Liver (tissue), 9 donors: Measurements from ENCODE around the gene KCNQ1. TPM values are rescaled to one million over a fixed set of nuclear protein-coding genes. Genes with fewer than 3 reads are reported as not detected.

ENCODE experiments used
- DNase-seq: peaks from one replicate; pipeline ENCODE4 v3.0.0-alpha.2; 2017; ENCODE audit warnings: low spot score
- H3K27ac ChIP-seq, 2 donors: one replicate each; pipeline ENCODE4 v1.7.0; 2013; ENCODE audit warnings: inconsistent platforms in 2 of 2, low read length in 2 of 2, control low read depth in 1 of 2, low read depth in 1 of 2, mild to moderate bottlenecking in 1 of 2
- H3K27me3 ChIP-seq, 4 donors: one replicate each; pipeline versions ENCODE4 v1.6.1 to v1.7.0; 2013; ENCODE audit warnings: low read length in 3 of 4, inconsistent platforms in 1 of 4, mild to moderate bottlenecking in 1 of 4, moderate library complexity in 1 of 4; ENCODE audit not compliant: control insufficient read depth in 4 of 4, insufficient read depth in 4 of 4
- H3K36me3 ChIP-seq, 4 donors: one replicate each; pipeline versions ENCODE4 v1.6.1 to v1.7.0; 2013; ENCODE audit warnings: low read length in 3 of 4, mild to moderate bottlenecking in 3 of 4, low read depth in 1 of 4, moderate library complexity in 1 of 4; ENCODE audit not compliant: control insufficient read depth in 4 of 4, insufficient read depth in 3 of 4
- H3K4me1 ChIP-seq, 4 donors: one replicate each; pipeline versions ENCODE4 v1.6.1 to v1.7.0; 2013; ENCODE audit warnings: low read length in 3 of 4, mild to moderate bottlenecking in 3 of 4, moderate library complexity in 1 of 4; ENCODE audit not compliant: control insufficient read depth in 4 of 4, insufficient read depth in 4 of 4
- H3K4me3 ChIP-seq, 3 donors: one replicate each; pipeline versions ENCODE4 v1.6.1 to v1.7.0; 2013; ENCODE audit warnings: low read length in 3 of 3, control low read depth in 1 of 3, low read depth in 1 of 3, mild to moderate bottlenecking in 1 of 3
- H3K9ac ChIP-seq, 2 donors: one replicate each; pipeline ENCODE4 v1.7.0; 2013; ENCODE audit warnings: low read length in 2 of 2, mild to moderate bottlenecking in 2 of 2, moderate library complexity in 2 of 2, control low read depth in 1 of 2, low read depth in 1 of 2
- H3K9me3 ChIP-seq, 4 donors: one replicate each; pipeline versions ENCODE4 v1.6.1 to v1.7.0; 2013; ENCODE audit warnings: low read length in 3 of 4; ENCODE audit not compliant: control insufficient read depth in 4 of 4
- FOXA1 ChIP-seq: IDR thresholded peaks from 2 replicates; pipeline ENCODE4 v1.6.1; 2016; ENCODE audit warnings: antibody characterized with exemption
- FOXA2 ChIP-seq: IDR thresholded peaks from 2 replicates; pipeline ENCODE4 v1.6.1; 2016; ENCODE audit warnings: antibody characterized with exemption
- JUND ChIP-seq, 2 donors: IDR thresholded peaks; 2 replicates each; pipeline ENCODE4 v1.6.1; 2016; ENCODE audit warnings: antibody characterized with exemption in 2 of 2
- RAD21 ChIP-seq, 2 donors: IDR thresholded peaks; 2 replicates each; pipeline ENCODE4 v1.6.1; 2016; ENCODE audit warnings: antibody characterized with exemption in 2 of 2, mild to moderate bottlenecking in 2 of 2
- REST ChIP-seq: IDR thresholded peaks from 2 replicates; pipeline ENCODE4 v1.6.1; 2016; ENCODE audit warnings: antibody characterized with exemption, mild to moderate bottlenecking
- TAF1 ChIP-seq: conservative IDR thresholded peaks from 2 replicates; pipeline ENCODE4 v1.6.1; 2016; ENCODE audit warnings: antibody characterized with exemption, mild to moderate bottlenecking
- YY1 ChIP-seq: IDR thresholded peaks from 2 replicates; pipeline ENCODE4 v1.6.1; 2016; ENCODE audit warnings: antibody characterized with exemption, mild to moderate bottlenecking
- WGBS: extraction: QIAGEN DNeasy Blood & Tissue Kit; methylation state at CpG from one replicate; pipeline ENCODE4 v1.1.7; 2013; 5-methylcytosine and 5-hydroxymethylcytosine counted together
- polyA plus RNA-seq, 2 donors: library from polyadenylated mRNA; stranded (reverse) in 1 of 2; unstranded in 1 of 2; fragments of 200-250 nt in 1 of 2; fragments of >200 nt in 1 of 2; fragmentation: Nextera tagmentation in 1 of 2; extraction: Ambion mirVana in 1 of 2; gene quantifications; one replicate each; pipeline versions ENCODE4 v1.2.1 to v1.2.3, GENCODE V29; 2013 to 2015
- total RNA-seq, 2 donors: library from RNA; depleted of rRNA; stranded (reverse); fragments of >200 nt; gene quantifications; one replicate each; pipeline ENCODE4 v1.2.3, GENCODE V29; 2014
- TF ChIP-seq, protein P1 (sequence below): fragments of 150-350 bp; IDR thresholded peaks from 2 replicates; pipeline ENCODE4 v1.5.1; 2017; ENCODE audit warnings: improper control_type of control experiment, low read depth, low read length; ENCODE audit not compliant: missing input control
- TF ChIP-seq, protein P2 (sequence below): IDR thresholded peaks from 2 replicates; pipeline ENCODE4 v1.6.1; 2016; ENCODE audit warnings: antibody characterized with exemption
- donor health status: healthy.
- donor health status: healthy.
- donor health status: healthy.
- donor health status: healthy.
- donor health status: healthy.

The KCNQ1 gene
- total and polyA plus RNA-seq, 4 donors: 0.31 to 2.2 (median 1.5) TPM

DNA sequence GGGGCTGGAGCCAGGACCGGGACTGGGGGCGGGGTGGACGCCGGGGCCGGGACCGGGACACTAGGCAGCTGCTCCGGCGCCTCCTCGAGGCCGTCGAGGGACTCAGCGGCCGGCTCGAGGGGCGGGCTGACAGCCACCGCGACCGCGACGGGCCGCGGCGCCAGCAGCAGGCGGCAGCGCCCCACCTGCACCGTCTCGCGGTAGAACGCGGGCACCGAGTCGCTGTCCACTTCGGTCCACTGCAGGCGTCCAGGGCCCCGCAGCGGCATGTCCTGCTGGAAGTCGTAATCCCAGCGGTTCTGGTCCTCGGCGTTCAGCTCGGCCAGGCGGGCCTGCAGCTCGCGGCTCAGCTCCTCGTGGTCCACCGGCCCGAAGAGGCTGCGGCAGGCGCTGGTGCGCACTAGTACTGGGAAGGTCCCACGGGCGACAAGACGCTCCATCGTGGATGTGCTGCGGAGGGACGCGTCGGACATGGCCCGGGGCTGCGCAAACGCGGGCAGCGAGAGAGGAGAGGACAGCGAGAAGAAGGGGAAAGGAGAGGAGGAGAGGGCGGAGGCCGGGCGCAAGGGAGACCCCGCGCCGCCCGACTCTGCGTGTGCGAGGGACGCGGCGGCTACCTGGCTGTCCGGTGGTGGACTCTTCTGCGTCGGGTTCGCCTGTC is 440.3 kb downstream of the KCNQ1 start:
- Histone ChIP-seq H3K9ac (peak overlapping the region in 1 of 2 donors; percentile 13), H3K4me1 (peaks cover 0 to 8% (median 6%) of the 10 kb centered on the region in 4 donors), H3K27ac (peak overlapping the region; percentile 57 to 63), H3K36me3 (no peaks in the 10 kb centered on the region), H3K9me3 (no peaks in the 10 kb centered on the region), H3K4me3 (peak overlapping the region; percentile 65 to 75 (median 66)), H3K27me3 (no peaks in the 10 kb centered on the region)
- WGBS: 3% methylated on average over 80 of the region's 80 CpGs
- TF ChIP-seq REST (no peak), TAF1 (no peak), FOXA1 (no peak), JUND (IDR thresholded peaks at IDR 0.05) (no peak), FOXA2 (no peak), RAD21 (IDR thresholded peaks at IDR 0.05) (no peak), YY1 (no peak)
- TF ChIP-seq, protein P1, sequence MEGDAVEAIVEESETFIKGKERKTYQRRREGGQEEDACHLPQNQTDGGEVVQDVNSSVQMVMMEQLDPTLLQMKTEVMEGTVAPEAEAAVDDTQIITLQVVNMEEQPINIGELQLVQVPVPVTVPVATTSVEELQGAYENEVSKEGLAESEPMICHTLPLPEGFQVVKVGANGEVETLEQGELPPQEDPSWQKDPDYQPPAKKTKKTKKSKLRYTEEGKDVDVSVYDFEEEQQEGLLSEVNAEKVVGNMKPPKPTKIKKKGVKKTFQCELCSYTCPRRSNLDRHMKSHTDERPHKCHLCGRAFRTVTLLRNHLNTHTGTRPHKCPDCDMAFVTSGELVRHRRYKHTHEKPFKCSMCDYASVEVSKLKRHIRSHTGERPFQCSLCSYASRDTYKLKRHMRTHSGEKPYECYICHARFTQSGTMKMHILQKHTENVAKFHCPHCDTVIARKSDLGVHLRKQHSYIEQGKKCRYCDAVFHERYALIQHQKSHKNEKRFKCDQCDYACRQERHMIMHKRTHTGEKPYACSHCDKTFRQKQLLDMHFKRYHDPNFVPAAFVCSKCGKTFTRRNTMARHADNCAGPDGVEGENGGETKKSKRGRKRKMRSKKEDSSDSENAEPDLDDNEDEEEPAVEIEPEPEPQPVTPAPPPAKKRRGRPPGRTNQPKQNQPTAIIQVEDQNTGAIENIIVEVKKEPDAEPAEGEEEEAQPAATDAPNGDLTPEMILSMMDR: no peak
- TF ChIP-seq, protein P2, sequence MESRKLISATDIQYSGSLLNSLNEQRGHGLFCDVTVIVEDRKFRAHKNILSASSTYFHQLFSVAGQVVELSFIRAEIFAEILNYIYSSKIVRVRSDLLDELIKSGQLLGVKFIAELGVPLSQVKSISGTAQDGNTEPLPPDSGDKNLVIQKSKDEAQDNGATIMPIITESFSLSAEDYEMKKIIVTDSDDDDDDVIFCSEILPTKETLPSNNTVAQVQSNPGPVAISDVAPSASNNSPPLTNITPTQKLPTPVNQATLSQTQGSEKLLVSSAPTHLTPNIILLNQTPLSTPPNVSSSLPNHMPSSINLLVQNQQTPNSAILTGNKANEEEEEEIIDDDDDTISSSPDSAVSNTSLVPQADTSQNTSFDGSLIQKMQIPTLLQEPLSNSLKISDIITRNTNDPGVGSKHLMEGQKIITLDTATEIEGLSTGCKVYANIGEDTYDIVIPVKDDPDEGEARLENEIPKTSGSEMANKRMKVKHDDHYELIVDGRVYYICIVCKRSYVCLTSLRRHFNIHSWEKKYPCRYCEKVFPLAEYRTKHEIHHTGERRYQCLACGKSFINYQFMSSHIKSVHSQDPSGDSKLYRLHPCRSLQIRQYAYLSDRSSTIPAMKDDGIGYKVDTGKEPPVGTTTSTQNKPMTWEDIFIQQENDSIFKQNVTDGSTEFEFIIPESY: no peak
- DNase-seq: peak; percentile 60

DNA sequence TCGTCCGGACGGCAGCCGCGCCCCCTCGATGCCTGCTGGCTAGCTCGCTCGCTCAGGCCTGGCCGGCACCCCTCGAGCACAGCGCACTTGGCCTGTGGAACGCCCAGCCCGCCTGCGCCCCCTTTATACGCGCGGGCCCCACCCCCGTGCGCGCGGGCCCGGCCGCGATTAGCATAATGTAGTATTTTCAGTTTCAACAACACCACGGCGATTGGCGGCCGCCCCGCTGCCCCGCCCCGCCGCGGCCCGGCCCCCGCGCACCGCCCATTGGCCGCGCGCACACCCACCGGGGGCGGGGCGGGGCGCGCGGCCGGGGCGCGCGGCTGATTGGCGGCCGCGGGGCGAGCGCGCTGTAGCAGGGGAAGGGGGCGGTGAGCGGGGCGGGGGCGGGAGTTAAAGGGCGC is 440.9 kb downstream of the KCNQ1 start, which contains the start of gene CDKN1C:
CDKN1C (minus strand) TSS at position 98 of the 404 bp plus-strand sequence. CDS start 319 bp downstream, outside the sequence.
- Histone ChIP-seq H3K27ac (peak within 1 kb of the TSS; percentile 57 to 63), H3K9ac (peak within 1 kb of the TSS in 1 of 2 donors; percentile 13), H3K9me3 (no peaks in the 10 kb centered on the region), H3K4me1 (peaks cover 0 to 11% (median 8%) of the 10 kb centered on the region in 4 donors), H3K36me3 (no peaks in the 10 kb centered on the region), H3K27me3 (no peaks in the 10 kb centered on the region), H3K4me3 (peak within 1 kb of the TSS; percentile 65 to 75 (median 66))
- peak; percentile 85 for DNase-seq
- under 1% methylated on average over 61 of the region's 61 CpGs for WGBS
- TF ChIP-seq JUND (IDR thresholded peaks at IDR 0.05) (no peak), REST (no peak), TAF1 (no peak)
